Inflammatory macrophage treated with lipopolysaccharide for 4 hours (primary cell): Measurements from ENCODE around the gene ZNF226.
"Not testable (repeated sequence)": the region's sequence is repeated elsewhere in the genome, so short reads cannot be mapped to it uniquely, and the experiment has no call there.

Experiments used
- DNase-seq: peaks from one replicate; pipeline ENCODE4 v3.0.0-alpha.2; 2020

ZNF226 gene

DNA sequence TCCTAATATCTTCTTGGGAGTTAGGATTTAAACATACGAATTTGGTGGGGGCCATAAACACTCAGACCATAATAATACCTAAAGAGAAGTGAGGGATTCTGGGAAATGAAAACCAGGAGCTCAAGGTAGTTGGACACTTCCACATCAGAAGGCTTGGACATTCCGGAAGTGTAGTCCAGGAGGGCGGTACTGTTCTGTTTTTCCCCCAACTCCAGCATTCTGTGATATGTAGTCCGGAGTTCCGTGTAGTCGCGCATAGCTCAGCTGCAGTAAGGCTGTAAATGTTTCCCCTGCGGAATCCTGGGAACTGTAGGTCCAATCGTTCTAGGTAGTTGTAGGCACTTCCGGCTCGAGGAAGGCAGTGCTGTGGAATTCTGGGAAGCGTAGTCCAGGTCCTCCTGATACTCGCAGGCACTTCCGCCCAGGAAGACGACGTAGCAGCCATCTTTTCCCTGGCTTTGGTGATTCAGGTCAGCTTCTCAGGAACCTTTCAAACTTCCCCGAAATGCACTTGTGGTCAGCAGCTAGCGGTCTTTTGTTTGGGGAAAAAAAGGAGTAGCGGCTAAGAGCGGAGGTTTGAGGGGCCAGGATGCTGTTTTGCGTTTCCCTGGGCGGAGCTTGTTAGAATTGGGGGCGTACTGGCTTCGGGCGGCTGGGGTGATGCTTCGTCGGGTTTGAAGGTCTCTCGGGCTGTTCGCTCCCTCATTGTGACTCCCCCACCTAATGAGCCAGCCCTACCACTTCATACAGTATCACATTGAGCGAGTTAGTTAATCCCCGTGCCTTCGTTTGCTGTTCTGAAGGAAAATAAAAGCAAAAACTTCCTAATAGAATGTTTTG lies at the start of gene ZNF226:
TSS of gene ZNF226 (plus strand) at position 428 of the 840 bp plus-strand sequence. CDS start 4,981 bp downstream, outside the sequence.
- DNase-seq, result peak; percentile 96

DNA sequence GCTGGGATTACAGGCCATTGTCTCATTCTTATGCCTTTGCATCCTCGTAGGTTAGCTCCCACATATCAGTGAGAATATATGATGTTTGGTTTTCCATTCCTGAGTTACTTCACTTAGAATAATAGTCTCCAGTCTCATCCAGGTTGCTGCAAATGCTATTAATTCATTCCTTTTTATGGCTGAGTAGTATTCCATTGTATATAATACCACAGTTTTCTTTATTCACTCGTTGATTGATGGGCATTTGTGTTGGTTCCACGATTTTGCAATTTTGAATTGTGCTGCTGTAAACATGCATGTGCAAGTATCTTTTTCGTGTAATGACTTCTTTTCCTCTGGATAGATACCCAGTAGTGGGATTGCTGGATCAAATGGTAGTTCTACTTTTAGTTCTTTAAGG lies 43.7 kb upstream of the ZNF226 start:
- DNase-seq, result not testable (repeated sequence)

GRCh38 chr19:44131955-44132354 lies 32.9 kb upstream of the ZNF226 start:
- no peak for DNase-seq

DNA sequence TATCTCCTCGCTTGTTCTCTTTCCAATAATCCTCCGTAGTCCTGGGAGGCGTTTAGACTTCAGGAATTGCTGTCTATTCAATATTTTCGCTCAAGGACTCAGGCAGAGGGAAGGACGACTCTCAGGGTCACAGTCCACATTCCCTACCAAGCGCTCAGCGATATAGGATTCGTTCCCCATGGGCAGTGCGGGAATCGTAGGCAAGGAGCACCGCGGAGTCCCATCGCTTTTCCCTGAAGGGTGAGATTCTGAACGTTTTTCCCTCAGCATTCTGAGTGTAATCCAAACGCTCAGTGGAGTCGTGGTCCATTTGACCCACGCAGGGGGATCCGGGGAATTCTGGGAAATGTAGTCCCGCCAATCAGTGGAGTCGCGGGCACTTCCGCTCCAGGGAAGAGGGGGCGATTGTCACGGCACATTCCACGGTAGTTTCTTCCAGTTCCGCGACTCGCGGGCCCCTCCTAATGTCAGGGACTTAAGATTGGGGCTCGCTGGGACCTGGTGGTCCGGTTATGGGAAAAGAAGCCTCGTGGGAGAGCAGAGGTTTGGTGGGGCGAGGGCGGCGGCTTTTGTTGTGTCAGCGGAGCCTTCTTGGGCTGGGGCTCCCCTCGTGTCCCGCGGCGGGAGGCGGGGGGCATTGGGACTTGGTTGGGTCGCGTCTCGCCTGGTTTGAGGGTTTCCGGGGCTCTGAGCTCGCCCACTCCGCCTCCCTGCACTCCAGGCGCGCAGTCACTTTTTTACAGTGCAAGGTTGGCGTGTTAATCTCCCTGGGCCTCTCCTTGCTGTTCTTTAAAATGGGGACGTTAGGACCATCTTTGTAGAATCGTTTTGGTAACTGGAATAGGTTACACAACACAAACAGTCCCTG lies 23.5 kb upstream of the ZNF226 start, which contains the start of gene ZNF234:
TSS of gene ZNF234 (plus strand) at position 364 of the 868 bp plus-strand sequence. CDS start 3,079 bp downstream, outside the sequence.
- DNase-seq, result peak; percentile 82

GRCh38 chr19:44142059-44142433 lies 22.9 kb upstream of the ZNF226 start:
- DNase-seq, result peak; percentile 33

GRCh38 chr19:44149776-44150175 lies 15.1 kb upstream of the ZNF226 start:
- no peak for DNase-seq

DNA sequence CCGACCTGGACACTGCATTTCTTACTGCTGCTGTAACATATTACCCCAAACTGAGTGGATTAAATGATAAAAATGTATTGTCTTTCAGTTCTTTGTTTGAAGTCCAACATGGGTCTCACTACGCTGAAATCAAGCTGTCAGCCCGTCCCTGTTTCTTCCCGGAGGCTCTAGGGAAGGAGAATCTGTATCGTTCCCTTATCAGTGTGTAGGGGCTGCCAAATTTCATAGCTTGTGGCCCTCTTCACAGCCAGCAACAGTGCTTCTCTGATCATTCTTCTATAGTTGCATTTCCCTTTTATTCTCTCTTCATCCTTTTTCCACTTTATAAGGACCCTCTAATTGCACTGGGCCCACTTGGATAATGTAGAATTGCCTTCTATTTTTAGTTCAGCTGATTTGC lies 13.4 kb upstream of the ZNF226 start:
- no peak for DNase-seq

DNA sequence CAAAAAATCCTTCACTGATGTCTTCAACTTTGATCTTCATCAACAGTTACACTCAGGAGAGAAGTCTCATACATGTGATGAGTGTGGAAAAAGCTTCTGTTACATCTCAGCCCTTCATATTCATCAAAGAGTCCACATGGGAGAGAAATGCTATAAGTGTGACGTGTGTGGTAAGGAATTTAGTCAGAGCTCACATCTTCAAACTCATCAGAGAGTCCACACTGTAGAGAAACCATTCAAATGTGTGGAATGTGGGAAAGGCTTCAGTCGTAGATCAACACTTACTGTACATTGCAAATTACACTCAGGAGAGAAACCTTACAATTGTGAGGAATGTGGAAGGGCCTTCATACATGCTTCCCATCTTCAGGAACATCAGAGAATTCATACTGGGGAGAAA lies 8.4 kb upstream of the ZNF226 start:
- DNase-seq, result no peak

DNA sequence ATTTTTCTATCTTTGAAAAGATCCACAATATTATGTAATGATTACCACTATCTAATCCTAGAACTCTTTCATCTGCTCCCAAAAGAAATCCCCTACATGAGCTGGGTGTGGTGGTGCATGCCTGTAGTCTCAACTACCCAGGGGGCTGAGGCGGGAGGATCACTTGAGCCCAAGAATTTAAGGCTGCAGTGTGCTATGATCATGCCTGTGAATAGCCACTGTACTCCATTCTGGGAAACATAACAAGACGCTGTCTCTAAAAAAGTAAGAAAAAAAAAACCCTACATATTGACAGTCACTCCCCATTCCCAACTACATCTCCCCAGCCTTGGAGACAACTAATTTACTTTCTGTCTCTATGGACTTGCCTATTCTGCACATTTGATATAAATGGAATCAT lies 1.1 kb upstream of the ZNF226 start:
- DNase-seq, result no peak

- DNase-seq, result no peak
Observed at GRCh38 chr19:44164327-44164672, 600 bp upstream of the ZNF226 start.

- DNase-seq, result not testable (repeated sequence)
Observed at GRCh38 chr19:44170660-44171059, 5.8 kb downstream of the ZNF226 start.

DNA sequence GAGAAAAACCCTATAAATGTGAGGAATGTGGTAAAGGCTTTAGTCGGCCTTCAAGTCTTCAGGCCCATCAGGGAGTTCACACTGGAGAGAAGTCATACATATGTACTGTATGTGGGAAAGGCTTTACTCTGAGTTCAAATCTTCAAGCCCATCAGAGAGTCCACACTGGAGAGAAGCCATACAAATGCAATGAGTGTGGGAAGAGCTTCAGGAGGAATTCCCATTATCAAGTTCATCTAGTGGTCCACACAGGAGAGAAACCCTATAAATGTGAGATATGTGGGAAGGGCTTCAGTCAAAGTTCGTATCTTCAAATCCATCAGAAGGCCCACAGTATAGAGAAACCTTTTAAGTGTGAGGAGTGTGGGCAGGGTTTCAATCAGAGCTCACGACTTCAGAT lies 11.7 kb downstream of the ZNF226 start:
- DNase-seq, result no peak

GRCh38 chr19:44180968-44181367 lies 16.1 kb downstream of the ZNF226 start:
- DNase-seq, result no peak

DNA sequence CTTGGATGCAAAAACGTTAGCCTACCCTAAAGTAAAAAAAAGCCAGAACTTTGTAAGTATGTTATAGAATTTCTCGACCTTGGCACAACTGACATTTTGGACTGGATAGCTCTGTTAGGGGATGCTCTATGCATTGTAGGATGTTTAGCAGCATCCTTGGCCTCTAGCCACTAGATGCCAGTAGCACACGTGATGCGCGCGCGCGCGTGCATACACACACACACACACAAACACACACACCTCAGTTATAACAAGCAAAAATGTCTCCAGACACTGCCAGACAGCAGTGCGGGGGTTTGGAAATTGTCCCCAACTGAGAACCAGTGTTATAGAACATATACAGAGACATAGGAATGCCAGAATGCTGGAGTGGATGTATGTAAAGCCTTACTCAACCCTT lies 17.2 kb downstream of the ZNF226 start:
- no peak for DNase-seq

GRCh38 chr19:44190020-44190419 lies 25.1 kb downstream of the ZNF226 start:
- no peak for DNase-seq

- no peak for DNase-seq
Observed at GRCh38 chr19:44192127-44192526, 27.2 kb downstream of the ZNF226 start.

- DNase-seq, result no peak
Observed at GRCh38 chr19:44196772-44197171, 31.9 kb downstream of the ZNF226 start.

GRCh38 chr19:44202470-44202869 lies 37.6 kb downstream of the ZNF226 start:
- no peak for DNase-seq

GRCh38 chr19:44202974-44203373 lies 38.1 kb downstream of the ZNF226 start:
- no peak for DNase-seq

GRCh38 chr19:44203877-44204276 lies 39.0 kb downstream of the ZNF226 start:
- not testable (repeated sequence) for DNase-seq

DNA sequence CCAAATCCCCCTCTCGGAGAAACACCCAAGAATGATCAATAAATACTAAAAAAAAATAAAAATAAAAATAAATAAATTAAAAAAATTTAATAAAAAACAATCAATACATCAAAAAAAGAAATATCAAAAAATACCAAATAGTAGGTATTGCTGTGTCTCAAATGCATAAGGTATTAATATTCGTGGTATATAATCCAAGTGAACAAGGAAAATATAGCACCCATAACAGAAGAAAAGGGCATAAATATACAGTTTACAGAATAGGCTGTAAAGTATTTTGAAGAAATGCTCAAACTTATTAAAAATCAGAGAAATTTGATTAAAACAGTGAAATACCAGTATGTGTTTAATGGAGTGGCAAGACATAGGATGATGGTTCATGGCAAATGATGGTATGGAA lies 39.9 kb downstream of the ZNF226 start:
- no peak for DNase-seq

- peak; percentile 95 for DNase-seq
Observed at GRCh38 chr19:44207126-44207803, 42.4 kb downstream of the ZNF226 start.

- peak; percentile 73 for DNase-seq
Observed at GRCh38 chr19:44212250-44212865, 47.5 kb downstream of the ZNF226 start, which contains the start of gene ZNF227. TSS of gene ZNF227 (plus strand) at chr19:44212532. CDS start at chr19:44217793, 5,261 bp downstream.
